GM23338 (cell line): ENCODE results near the gene ST3GAL2.

Source experiments
- CREB1 ChIP-seq: fragments of 250-450 bp; sonication (Bioruptor Pico); IDR thresholded peaks from 2 replicates; pipeline ENCODE4 v1.5.0; 2020; ENCODE audit warnings: low read depth, mild to moderate bottlenecking, moderate library complexity
- CTCF ChIP-seq, 2 experiments: fragments of 200-600 bp in 1 of 2; sonication (generic) in 1 of 2; conservative IDR thresholded peaks; 2 replicates each; pipeline versions ENCODE4 v1.5.1 to v1.6.1; 2016 to 2017; ENCODE audit warnings: antibody characterized with exemption in 2 of 2, low read depth in 2 of 2, mild to moderate bottlenecking in 2 of 2, moderate library complexity in 1 of 2
- ETS1 ChIP-seq: IDR thresholded peaks from 2 replicates; pipeline ENCODE4 v1.6.1; 2016; ENCODE audit warnings: antibody characterized with exemption
- EZH2 ChIP-seq: fragments of 200-600 bp; sonication (generic); IDR thresholded peaks from one replicate; pipeline ENCODE4 v1.8.0; 2017; ENCODE audit warnings: antibody characterized with exemption, mild to moderate bottlenecking, low read depth; ENCODE audit not compliant: unreplicated experiment
- EZH2phosphoT487 ChIP-seq: fragments of 200-600 bp; sonication (generic); IDR thresholded peaks from one replicate; pipeline ENCODE4 v1.8.1; 2018; ENCODE audit warnings: antibody characterized with exemption; ENCODE audit not compliant: unreplicated experiment
- POLR2AphosphoS5 ChIP-seq: IDR thresholded peaks from 2 replicates; pipeline ENCODE4 v1.6.1; 2016; ENCODE audit warnings: antibody characterized with exemption, low read depth
- REST ChIP-seq: IDR thresholded peaks from one replicate; pipeline ENCODE4 v1.6.1; 2018; ENCODE audit warnings: antibody characterized with exemption; ENCODE audit not compliant: unreplicated experiment
- STAT1 ChIP-seq: IDR thresholded peaks from one replicate; pipeline ENCODE4 v1.6.1; 2016; ENCODE audit warnings: antibody characterized with exemption; ENCODE audit not compliant: unreplicated experiment
- ZNF114 ChIP-seq: fragments of 250-450 bp; sonication (Bioruptor Pico); IDR thresholded peaks from 2 replicates; pipeline ENCODE4 v1.5.0; 2020; ENCODE audit warnings: mild to moderate bottlenecking, moderate library complexity
- ZNF331 ChIP-seq: fragments of 250-450 bp; sonication (Bioruptor Pico); IDR thresholded peaks from 2 replicates; pipeline ENCODE4 v1.5.0; 2020; ENCODE audit warnings: low read depth, mild to moderate bottlenecking, moderate library complexity
- ZNF462 ChIP-seq: fragments of 250-450 bp; sonication (Bioruptor Pico); IDR thresholded peaks from 2 replicates; pipeline ENCODE4 v1.5.0; 2020; ENCODE audit warnings: mild to moderate bottlenecking, moderate library complexity

- TF ChIP-seq EZH2phosphoT487 (no peak), CTCF (conservative IDR thresholded peaks at IDR 0.05; ENCODE audit: low read depth in 2 of 2) (no peak), EZH2 (no peak), ETS1 (no peak), REST (no peak), POLR2AphosphoS5 (no peak), ZNF114 (CRISPR knock-in tag) (no peak), STAT1 (no peak), ZNF462 (CRISPR knock-in tag) (no peak), CREB1 (no peak), ZNF331 (no peak)
These were observed 1.8 kb downstream of the ST3GAL2 start for GRCh38 chr16:70437017-70437581.
